CD4-positive, alpha-beta T cell treated with Interleukin-4 for 4 hours (primary cell): ENCODE data around the gene RELA.

Source experiments
- DNase-seq: peaks from one replicate; pipeline ENCODE4 v3.0.0-alpha.2; 2020

RELA gene

GRCh38 chr11:65611028-65611757 lies 51.5 kb downstream of the RELA start:
- DNase-seq: no peak

DNA sequence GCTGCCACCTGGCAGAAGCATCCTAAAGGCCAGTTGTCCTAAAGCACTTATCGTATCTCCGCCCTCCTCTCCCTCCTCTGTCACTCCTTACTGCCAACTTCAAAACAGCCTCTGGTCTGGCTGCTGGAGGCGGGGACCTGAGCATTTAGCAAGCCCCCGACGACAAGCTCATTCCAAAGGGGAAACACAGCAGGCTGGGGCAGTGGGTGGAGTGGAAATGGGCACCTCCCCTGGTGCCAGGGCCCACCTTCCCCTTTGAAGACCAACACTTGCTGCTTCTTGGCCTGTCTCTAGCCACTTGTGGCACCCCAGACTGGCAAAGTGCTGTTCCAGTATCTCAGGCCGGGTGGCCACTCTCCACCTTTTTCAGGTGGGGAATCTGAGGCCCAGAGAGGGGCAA lies 52.3 kb downstream of the RELA start:
- DNase-seq: no peak

- no peak for DNase-seq
These were observed 53.1 kb downstream of the RELA start for GRCh38 chr11:65609665-65610064.

DNA sequence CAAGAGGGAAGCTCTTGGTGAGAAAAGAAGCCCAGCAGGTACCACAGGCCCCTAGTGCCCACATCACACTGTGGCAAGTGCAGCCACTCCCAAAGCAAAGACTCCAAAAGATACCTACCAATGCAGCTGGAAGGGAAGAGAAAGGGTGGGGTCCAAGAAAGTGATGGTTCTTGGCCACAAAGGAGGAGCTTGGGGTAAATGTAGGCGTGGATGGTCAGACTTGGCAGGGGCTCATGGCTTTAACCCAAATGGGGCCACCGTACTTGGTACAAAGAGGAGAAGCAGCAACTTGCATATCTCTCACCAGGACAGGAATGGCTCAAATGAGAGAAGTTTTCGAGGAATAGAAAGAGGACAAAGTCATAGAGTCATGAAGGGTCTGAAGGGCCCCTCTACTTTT lies 53.5 kb downstream of the RELA start:
- no peak for DNase-seq

DNA sequence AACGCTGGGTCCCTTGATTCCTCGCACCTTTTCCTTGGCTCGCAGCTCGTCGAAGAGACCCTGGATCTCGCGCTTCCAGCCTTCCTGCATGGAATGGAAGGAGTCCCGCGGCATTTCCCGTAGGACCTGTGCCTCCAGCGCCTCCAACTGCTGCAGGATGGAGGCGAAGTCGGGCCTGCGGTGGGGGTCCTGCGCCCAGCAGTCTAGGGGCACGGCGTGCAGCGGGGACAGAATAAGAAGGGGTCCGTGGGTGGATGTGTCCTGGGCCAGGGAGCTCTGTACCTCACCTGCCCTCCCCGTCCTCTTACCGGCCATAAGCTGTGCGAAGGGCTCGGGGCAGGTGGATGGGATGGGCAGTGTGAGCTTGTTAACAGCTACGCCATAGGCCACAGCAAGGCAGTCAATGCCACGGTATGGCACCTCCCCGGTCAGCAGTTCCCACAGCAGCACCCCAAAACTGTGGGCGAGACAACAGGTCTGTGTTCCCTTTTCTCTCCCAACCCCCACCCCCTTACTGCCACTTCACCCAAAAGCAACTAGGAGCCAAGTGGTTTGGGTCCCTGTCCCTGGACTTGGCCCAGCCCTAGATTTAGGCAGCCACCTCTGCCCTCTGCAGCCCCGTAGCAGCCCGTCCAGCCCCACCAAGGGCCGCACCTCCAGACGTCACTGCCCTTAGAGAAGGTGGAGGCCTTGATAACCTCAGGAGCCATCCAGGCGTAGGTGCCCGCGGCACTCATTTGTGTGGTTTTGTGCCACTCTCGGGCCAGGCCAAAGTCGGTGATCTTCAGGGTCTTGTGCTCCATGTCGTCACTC lies 54.9 kb downstream of the RELA start:
- no peak for DNase-seq

GRCh38 chr11:65606876-65607613 lies 55.7 kb downstream of the RELA start:
- no peak for DNase-seq

- DNase-seq: no peak
These were observed 58.5 kb downstream of the RELA start for GRCh38 chr11:65604258-65604657.
